Gastrocnemius medialis (tissue), 4 donors: ENCODE data around the gene GPATCH3. TPM values are rescaled to one million over a fixed set of nuclear protein-coding genes. Genes with fewer than 3 reads are reported as not detected.

ENCODE experiments used
- total RNA-seq, 4 donors: library from RNA; depleted of rRNA; stranded (reverse); fragments of >200 nt; gene quantifications; one replicate each; pipeline versions ENCODE4 v1.1.0 to v1.2.3, GENCODE V29; 2016

Gene GPATCH3
- total RNA-seq, 4 donors from 2014 or later, result 13.7 to 20.4 (median 16.9) TPM

Other genes starting within 250 kb of the GPATCH3 start
- gene ARID1A, start 204.5 kb downstream of the GPATCH3 start, total RNA-seq, result 10 to 100 TPM; 22.3 to 51.0 (median 35.0) TPM
- 10 to 100 TPM in 1 of 4 donors, 1 to 10 TPM in 3; 2.9 to 16.0 (median 5.8) TPM for gene PIGV, start 112.5 kb downstream of the GPATCH3 start, total RNA-seq
- 10 to 100 TPM in 3 of 4 donors, 1 to 10 TPM in 1; 8.1 to 16.3 (median 12.5) TPM for gene ZDHHC18, start 73.8 kb downstream of the GPATCH3 start, total RNA-seq
- gene SFN, start 37.3 kb downstream of the GPATCH3 start, total RNA-seq, result 1 to 10 TPM in 1 of 4 donors, under 1 TPM in 1, not detected in 2; 0.36 to 1.5 TPM
- gene GPN2, start 10.2 kb downstream of the GPATCH3 start, total RNA-seq, result 10 to 100 TPM in 1 of 4 donors, 1 to 10 TPM in 3; 8.9 to 10.0 (median 9.8) TPM
- gene NR0B2, start 13.5 kb upstream of the GPATCH3 start, total RNA-seq, result under 1 TPM in 1 of 4 donors, not detected in 3; 0.31 TPM
- 10 to 100 TPM; 39.9 to 83.5 (median 70.6) TPM for gene NUDC, start 21.3 kb upstream of the GPATCH3 start, total RNA-seq
- gene KDF1, start 60.0 kb upstream of the GPATCH3 start, total RNA-seq, result under 1 TPM in 1 of 4 donors, not detected in 3; 0.15 TPM
- 1 to 10 TPM; 1.2 to 5.1 (median 2.0) TPM for gene TRNP1, start 93.2 kb upstream of the GPATCH3 start, total RNA-seq
- gene TENT5B, start 112.4 kb upstream of the GPATCH3 start, total RNA-seq, result 1 to 10 TPM in 3 of 4 donors, under 1 TPM in 1; 0.53 to 3.3 (median 1.5) TPM